ENCODE measurements around the gene JPH3.
"Not testable (repeated sequence)": the region's sequence is repeated elsewhere in the genome, so short reads cannot be mapped to it uniquely, and the experiment has no call there.

The JPH3 gene

DNA sequence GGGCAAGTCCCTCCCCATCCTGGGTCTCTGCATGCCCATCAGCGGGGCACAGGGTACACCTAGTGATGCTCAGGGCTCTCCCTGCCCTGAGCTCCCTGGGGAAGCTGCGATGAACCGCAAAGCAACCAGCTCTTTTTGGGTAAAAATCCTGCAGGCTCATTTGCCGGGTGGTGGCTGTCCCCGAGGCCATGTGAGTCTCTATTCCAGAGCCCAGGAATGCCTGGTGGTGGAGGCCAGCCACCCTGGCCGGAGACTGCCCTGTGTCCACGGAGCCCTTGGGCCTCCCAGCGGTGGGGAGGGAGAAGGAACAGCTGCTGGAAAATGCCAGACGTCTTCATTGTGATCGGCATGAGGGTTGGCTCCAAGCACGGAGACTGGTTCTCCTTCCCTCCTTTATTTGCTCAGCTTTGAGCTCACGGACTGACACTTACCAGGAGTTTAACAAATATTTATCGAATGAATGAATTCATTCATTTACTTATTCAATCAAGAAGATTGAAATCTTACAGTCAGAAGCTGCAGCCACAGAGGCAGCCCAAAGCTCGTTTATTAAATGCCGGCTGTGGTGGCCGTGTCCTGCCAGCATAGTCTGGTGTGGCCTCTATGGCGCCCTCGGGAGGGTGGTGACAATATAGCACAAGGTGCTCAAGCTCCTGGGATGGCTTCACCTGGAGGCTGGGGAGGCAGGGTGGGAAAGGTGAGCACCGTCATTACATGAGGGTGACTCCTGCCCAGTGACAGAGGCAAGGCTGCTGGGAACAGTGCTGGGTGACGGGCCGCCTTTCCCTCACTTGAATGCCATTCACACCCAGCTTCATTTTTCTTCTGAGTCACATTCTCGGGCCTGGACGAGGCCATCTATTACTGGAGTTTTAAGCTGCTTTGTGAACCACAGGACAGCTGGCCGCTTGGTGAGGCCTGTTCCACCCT, 31.1 kb upstream of the JPH3 start:
- no peak overlapping the region for H3K4me3 ChIP-seq (ENCODE audit: low read length)
- no peak for DNase-seq (ENCODE audit: low read depth, low spot score)

DNA sequence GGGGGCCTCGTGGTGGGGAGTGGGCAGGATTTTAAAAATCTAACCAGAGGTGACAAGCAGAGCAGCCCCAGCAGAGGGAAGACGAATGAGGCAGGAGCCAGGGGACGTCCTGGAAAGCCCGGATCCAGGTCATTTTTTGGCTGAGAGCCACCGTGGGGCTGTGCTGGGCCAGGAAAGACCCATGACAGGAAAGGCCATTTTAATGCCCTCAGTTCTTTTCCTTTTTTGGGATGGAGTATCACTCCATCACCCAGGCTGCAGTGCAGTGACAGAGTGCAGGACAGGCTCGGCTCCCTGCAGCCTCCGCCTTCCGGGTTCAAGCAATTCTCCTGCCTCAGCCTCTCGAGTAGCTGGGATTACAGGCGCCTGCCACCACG, 30.5 kb upstream of the JPH3 start:
- DNase-seq (ENCODE audit: low read depth, low spot score) = no peak
- no peak overlapping the region for H3K4me3 ChIP-seq (ENCODE audit: low read length)

DNA sequence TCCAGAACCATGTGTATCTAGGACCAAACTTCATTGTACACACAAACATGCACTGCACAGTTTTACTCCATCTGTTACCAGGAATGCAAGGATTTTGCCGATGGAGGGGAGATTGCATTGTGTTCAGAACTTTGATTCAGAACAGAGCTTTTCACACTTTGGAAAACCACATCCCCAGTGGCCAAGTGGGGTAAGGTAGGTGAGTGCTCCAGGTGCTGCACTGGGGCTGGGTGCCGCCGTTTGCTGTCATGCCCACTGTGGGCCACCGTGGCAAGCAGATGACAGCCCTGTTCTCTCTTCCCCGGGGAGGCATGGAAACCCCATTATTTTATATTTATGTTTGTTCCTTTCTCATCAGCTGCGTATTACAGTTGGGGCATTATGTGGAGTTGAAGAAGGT, 29.3 kb upstream of the JPH3 start:
- no peak overlapping the region for H3K4me3 ChIP-seq (ENCODE audit: low read length)
- no peak for DNase-seq (ENCODE audit: low read depth, low spot score)

DNA sequence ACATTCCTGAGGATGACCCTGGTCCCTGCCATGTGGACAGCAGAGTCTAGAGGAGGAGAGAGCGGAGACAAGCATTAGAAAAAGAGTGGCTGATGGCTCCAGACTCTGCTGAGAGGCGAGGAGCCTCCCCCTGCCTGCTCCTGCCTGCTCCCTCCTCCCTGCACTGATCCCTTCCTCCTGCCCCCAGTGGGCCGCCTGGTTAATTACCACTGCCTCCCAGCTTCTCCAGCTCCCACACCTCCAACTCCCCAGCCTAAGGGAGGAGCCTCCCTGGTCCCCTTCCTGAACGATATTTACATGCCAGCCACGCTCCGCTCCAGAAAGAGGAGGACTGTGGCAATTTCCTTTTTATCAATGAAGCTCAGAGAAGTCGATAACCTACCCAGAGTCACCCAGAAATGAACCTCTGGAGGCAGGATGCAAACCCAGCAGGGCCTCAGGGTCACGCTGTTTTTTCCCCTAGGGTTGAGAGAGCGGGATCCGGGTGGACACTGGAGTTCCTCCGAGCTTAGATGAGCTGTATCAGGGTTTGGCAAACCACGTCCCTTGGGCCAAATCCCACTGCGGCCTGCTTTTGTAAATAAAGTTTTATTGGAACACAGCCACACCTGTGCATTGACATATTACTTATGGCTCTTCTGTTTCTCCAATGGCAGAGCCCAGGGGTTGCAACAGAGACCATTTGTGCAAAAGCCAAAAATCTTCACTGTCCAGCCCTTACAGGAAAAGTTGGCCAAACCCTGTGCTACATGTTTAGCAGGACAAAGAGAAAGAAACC, 27.1 kb upstream of the JPH3 start:
- DNase-seq (ENCODE audit: low read depth, low spot score) = no peak
- no peak overlapping the region for H3K4me3 ChIP-seq (ENCODE audit: low read length)

DNA sequence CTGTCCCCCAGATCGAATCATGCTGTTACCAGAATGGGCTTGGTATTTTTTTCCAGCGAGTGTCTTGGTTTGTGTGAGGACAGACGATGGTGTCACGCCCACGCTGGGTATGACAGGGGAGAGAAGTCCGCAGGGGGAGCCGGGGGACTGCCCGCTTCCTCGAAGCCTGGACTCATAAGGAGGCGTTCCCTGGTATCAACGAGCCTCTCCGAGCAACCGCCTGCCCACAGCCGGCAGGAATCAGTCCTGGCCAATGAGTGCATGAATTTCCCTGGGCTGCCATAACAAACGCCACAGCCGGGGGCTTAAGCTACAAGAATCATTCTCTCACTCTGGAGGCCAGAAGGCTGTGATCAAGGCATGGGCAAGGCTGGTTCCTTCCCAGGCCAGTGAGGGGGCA, 26.1 kb upstream of the JPH3 start:
- no peak for DNase-seq (ENCODE audit: low read depth, low spot score)
- no peak overlapping the region for H3K4me3 ChIP-seq (ENCODE audit: low read length)

DNA sequence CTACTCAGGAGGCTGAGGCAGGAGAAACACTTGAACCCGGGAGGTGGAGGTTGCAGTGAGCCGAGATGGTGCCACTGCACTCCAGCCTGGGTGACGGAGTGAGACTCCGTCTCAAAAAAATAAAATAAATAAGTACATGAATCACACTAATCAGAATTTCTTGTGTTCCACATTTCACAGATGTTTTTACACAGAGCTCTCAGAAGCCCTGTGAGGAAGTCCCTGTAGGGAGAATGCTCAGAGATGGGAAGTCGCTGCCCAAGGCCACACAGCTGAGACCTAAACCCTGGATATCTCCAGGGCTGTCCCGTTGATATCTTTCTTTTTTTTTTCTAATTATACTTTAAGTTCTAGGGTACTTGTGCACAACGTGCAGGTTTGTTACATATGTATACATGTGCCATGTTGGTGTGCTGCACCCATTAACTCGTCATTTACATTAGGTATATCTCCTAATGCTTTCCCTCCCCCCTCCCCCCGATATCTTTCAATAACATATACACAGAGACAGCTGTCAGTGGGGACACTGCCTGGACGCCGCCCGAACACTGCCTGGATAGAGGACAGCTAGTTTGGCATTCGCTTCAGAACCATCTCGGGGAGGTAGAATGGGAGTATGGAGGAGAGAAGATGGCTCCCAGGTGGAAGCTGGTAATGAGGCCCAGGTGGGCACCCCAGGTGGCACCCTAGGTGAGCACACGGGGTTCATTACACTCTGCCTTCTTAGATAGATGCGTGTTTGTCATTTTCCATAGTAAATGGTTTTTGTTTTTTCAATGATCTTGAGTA, 24.0 kb upstream of the JPH3 start:
- not testable (repeated sequence) for DNase-seq (ENCODE audit: low read depth, low spot score); H3K4me3 ChIP-seq (ENCODE audit: low read length)

DNA sequence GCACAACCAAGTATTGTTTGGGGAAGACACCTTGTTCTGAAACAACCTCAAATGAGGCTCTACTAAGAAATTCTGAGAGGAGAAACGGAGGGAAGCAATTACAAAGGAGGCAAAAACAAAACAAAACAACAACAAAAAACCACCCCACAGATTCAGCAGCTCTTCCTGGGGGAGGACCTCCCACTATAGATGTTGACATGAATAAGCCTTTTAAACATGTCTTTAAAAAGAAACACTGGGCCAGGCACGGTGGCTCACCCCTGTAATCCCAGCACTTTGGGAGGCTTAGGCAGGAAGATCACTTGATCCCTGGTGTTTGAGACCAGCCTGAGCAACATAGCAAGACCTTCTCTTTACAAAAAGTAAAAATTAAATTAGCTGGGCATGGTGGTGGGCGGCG, 22.6 kb upstream of the JPH3 start:
- no peak for DNase-seq (ENCODE audit: low read depth, low spot score)
- no peak overlapping the region for H3K4me3 ChIP-seq (ENCODE audit: low read length)

DNA sequence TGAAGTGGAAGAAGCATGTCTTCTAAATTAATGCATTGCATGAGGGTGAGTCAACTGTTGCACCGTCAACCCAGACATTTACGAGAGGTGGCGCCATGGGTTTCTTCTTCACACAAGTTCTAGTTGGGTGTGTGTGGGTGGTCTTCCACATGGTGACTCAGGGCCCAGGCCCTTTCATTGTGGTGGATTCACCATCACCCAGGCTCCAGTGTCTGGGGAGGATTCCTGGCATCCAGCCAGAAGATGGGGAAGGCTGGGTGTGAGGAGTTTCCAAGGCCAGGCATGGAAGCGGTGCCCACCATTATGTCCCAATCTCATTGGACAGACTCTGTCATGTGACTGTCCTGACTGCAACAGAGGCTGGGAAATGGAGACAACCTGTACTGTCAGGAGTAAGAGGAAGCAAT, 21.4 kb upstream of the JPH3 start:
- H3K4me3 ChIP-seq (ENCODE audit: low read length) = no peak overlapping the region
- DNase-seq (ENCODE audit: low read depth, low spot score) = no peak

DNA sequence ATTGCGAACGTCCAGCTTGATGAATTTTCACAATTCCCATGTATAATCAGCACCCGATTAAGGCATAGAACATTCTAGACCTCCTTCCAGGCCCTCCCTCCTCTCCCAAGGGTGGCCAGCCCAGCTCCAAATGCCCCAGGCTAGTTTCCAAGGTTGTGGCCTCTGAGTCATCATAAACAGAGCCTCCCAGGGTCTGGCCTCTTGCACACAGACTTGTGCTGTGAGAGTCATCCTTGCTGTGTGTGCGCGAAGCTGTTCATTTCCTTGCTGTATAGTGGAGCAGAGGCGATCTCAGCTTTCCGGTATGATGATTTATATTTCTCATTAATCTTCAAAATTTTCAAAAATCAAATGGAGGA, 20.5 kb upstream of the JPH3 start:
- no peak for DNase-seq (ENCODE audit: low read depth, low spot score)
- no peak overlapping the region for H3K4me3 ChIP-seq (ENCODE audit: low read length)

DNA sequence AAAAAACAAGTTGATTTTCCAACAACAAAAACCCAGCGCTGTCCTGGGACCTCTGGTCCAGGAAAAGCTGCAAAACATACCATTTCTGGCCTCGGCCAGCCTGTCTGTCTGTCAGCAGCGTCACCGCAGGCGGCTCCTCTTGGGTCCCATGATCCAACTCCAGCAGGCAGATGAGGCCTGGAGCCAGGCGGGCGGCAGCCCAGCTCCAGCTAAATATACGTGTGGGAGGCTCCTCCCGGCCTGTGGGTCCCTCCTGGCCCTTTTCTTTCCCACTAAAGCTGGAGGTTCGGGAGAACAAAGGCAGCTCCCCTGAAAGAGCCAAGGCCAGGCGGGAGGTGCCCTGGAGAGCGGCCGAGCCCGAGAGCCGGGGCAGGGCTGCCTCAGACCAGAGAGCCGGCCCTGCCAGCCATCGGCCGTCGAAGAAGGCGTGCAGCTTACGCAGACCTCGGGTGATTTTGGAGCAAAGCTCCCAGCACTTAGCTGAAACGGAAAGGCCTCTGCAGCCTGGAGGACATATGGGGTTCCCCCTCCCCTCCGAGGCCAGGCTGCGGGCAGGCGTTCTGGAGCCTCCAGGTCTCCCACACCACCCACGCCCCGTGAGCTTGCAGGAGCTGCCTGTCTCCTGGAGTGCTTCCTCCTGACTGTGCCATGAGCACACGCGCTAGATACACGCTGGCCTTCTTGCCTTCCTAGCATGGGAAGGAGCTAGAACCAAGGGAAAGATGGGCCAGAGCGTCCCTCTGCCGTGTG, 19.9 kb upstream of the JPH3 start:
- H3K4me3 ChIP-seq (ENCODE audit: low read length) = no peak overlapping the region
- no peak for DNase-seq (ENCODE audit: low read depth, low spot score)

DNA sequence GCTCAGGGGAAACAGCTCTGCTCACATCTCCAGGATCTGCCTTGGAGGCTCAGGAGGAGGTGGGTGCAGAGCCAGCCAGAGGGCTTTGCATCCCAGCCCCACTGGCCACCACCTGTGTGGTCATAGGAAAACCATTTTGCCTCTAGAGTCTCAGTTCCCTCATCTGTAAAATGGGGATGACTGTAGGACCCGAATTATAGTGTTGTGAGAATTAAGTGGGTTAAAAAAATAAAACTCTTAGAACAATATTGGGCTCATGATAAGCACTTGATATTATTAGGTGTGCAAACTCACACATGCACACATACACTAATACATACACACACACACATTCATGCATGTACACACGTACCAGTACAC, 19.4 kb upstream of the JPH3 start:
- DNase-seq (ENCODE audit: low read depth, low spot score) = no peak
- no peak overlapping the region for H3K4me3 ChIP-seq (ENCODE audit: low read length)

DNA sequence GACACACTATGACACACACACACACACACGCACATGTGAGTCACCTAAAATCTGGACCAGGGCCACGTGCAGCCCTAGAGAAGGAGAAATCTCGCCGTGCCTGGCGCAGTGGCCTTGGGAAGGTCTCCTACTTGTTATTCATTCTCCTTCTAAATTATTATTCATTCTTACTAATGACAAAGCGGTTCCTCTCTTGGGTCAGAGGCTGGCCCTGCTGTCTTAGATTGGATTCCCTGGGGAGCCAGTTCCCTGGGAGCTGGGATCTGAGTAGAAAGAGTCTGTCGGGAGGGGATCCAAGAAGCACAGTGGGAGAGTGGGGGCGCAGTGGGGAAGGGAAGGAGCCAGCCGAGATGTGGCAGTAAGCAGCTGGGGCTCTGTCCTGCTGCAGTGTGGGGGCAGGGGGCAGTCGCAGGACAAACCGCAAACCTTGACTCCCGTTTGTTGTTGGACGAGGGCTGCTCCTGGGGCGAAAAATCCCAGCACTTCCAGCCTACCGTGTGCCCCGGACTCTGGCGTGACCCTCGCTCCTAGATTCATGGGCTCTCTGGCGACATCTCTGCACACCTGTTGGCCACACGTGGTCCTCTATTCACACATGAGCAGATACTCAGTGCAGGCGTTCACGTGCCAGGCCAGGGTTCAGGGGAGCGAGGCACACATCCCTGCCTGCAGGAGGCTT, 18.7 kb upstream of the JPH3 start:
- no peak overlapping the region for H3K4me3 ChIP-seq (ENCODE audit: low read length)
- no peak for DNase-seq (ENCODE audit: low read depth, low spot score)

DNA sequence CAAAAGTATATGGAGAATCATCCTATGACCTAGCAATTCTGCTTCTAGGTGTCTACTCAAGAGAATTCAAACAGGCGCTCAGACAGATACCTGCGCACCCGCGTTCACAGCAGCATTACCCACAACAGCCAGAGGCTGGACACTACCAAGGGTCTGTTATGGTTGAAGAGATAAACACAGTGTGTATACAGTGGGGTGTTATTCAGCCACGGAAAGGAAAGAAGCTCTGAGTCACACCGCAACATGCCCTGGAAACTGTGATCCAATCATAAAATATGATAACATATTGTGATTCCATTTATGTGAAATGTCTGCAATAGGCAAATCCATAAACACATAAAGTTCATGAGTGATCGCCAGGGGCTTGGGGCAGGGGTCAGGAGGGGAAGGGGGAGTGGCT, 18.0 kb upstream of the JPH3 start:
- no peak for DNase-seq (ENCODE audit: low read depth, low spot score)

DNA sequence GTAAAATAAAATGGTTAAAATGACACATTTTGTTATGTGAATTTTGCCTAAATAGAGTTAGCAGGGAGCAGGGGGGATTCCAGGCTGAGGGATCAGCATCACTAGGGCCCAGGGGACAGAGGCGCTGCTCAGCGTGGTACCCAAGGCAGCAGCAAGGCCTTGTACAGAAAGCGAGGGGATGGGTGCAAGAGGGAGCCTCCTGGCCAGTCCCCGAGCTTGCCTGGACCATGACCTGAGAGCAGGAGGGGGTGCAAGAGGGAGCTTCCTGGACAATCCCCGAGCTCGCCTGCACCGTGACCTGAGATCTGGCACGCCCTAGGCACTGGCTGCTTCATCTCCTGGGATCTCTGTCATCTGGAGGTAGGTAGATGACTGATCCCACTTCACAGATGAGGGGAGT, 17.3 kb upstream of the JPH3 start:
- H3K4me3 ChIP-seq (ENCODE audit: low read length) = no peak overlapping the region
- no peak for DNase-seq (ENCODE audit: low read depth, low spot score)

More for the DNA sequence above, 18.0 kb upstream of the JPH3 start:
- H3K4me3 ChIP-seq (ENCODE audit: low read length) = no peak overlapping the region

DNA sequence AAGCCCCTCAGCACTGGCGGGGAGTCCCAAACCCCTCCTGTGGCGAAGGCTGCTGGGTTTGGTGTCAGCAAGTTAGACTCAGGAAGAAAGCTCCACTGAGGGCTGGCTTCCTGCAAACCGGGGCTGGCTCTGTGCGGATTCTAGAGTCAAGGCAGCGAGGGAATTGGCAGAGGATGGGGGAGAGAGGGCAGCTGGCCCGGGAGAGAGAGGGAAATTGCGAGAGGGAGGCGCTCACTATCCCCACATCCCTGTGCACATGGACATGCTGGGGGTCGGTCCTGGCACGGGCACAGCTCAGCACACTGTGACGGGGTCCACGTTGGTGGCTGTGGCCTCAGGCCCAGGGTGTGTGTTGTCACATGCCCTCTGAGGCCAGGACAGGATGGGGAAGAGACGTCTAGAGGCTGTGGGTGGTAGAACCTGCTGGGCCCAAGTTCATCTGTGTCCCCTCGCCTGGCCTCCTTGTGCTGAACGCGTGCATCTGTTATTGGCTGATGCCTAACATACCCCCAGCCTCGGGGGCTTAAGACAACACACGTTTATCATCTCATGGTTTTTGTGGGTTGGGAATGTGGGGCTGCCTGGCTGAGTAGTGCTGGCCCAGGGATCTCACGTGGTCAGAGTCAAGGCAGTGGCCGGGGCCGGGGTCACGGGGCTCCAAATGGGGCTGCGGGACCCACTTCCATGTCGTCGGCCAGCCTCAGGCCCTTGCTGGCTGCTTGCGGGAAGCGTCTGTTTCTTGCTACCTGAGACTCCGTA, 16.7 kb upstream of the JPH3 start:
- no peak for DNase-seq (ENCODE audit: low read depth, low spot score)

DNA sequence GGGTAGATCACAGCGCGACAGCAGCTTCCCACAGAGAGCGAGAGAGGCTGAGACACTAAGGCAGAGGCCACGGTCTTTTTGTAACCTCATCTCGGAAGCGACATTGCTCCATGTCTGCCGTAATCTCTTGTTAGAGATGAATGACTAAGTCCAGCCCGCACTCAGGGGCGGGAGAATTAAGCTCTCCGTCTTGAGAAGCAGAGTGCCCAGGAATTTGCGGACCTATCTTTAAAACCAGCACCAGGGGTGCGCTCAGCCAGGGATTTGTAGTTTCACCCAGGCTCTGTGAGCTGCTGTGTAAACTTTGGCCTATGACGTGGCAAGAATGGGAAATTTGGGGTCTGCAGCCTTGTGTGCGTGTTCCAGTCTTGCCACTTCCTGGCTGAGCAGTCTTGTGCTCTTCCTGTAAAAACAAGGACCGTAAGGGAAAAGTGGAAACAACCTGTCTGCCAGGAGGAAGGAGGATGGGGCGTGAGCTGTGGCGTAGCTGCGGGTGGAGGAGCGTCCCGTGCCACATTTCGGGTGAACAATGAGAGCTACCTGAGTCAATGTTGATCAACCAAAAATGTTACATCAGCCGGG, 16.0 kb upstream of the JPH3 start:
- no peak for DNase-seq (ENCODE audit: low read depth, low spot score)
- no peak overlapping the region for H3K4me3 ChIP-seq (ENCODE audit: low read length)

More for the DNA sequence above, 16.7 kb upstream of the JPH3 start:
- no peak overlapping the region for H3K4me3 ChIP-seq (ENCODE audit: low read length)

DNA sequence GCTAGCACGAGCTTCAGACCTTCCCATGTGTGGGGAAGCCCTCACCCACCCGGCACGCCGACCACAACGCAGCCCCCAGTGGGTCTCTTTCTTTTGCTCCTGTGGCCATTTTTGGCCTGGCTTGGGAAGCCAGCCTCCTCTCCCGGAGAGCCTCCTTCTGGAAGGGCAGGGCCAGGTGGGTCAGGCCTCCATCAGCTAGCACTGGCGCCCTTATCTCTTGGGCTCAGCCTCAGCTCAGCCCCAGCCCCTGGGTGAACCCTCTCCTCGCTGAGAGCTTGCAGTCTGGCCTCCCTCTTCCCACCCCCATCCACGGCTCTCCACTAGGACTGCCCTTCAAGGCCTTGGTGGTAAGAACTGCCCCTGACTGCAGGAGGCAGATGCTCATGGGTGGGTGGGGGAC, 14.7 kb upstream of the JPH3 start:
- DNase-seq (ENCODE audit: low read depth, low spot score) = no peak
- no peak overlapping the region for H3K4me3 ChIP-seq (ENCODE audit: low read length)

All from Jurkat, Clone E6-1 (cell line).